HCT116 (cell line): ENCODE data around the gene S1PR3. TPM values are rescaled to one million over a fixed set of nuclear protein-coding genes. Genes with fewer than 3 reads are reported as not detected.

Source experiments
- ATAC-seq: fragments of 200-7000 bp; cut with Tn5 transposase; 2 replicates; pipeline ENCODE4 v1.9.1; 2020; ENCODE audit warnings: mild to moderate bottlenecking, moderate library complexity
- BruUV-seq: library from RNA; stranded (reverse); fragments of 400-500 nt; replicated peaks from 2 replicates; lab custom pipeline; 2021; lab: Mats Ljungman, UMichigan
- CTCF ChIA-PET: fragments of 300-600 bp; sonication (Branson Sonifier 250); formaldehyde crosslinking; loops from one replicate; lab custom pipeline; 2021; ENCODE audit warnings: antibody characterized with exemption; lab: Charles Lee
- POLR2A ChIA-PET: fragments of 300-600, 350-600 bp; sonication (Branson Sonifier 250); formaldehyde crosslinking; loops from one replicate; lab custom pipeline; 2021; ENCODE audit warnings: antibody characterized with exemption; lab: Charles Lee
- RAD21 ChIA-PET, 2 experiments: fragments of 300-600 bp; sonication (Branson Sonifier 250); formaldehyde crosslinking; loops; one replicate each; lab custom pipeline; 2023; ENCODE audit warnings: low total read pairs in 2 of 2; ENCODE audit not compliant: uncharacterized antibody in 2 of 2, unreplicated experiment in 2 of 2, low non-redundant PET in 1 of 2; lab: Charles Lee
- DNase-seq: peaks from one replicate; pipeline ENCODE4 v3.0.0-alpha.2; 2010; ENCODE audit warnings: low read depth, low spot score
- H2AFZ ChIP-seq: fragments of 200-600 bp; shearing (Covaris generic), sonication (generic); 2 replicates; pipeline ENCODE4 v1.6.1; 2017; ENCODE audit warnings: low read depth, mixed run types, mixed read lengths, antibody characterized with exemption, low read length; ENCODE audit not compliant: poor library complexity, severe bottlenecking
- H3K27ac ChIP-seq: 2 replicates; pipeline ENCODE4 v1.5.1; 2012; ENCODE audit warnings: low read depth, low read length
- H3K27me3 ChIP-seq: fragments of 200-600 bp; sonication (generic); 2 replicates; pipeline ENCODE4 v1.6.1; 2016; ENCODE audit warnings: mixed run types, low read length, mixed read lengths; ENCODE audit not compliant: insufficient read depth
- H3K36me3 ChIP-seq, 2 experiments: fragments of 200-500 bp in 1 of 2; fragments of 200-600 bp in 1 of 2; sonication (Bioruptor generic) in 1 of 2; sonication (generic) in 1 of 2; 2 replicates each; pipeline versions ENCODE4 v1.5.1 to v1.6.1; 2014 to 2016; ENCODE audit warnings: low read length in 2 of 2, inconsistent platforms in 1 of 2, mixed read lengths in 1 of 2, mixed run types in 1 of 2; ENCODE audit not compliant: insufficient read depth in 2 of 2, control insufficient read depth in 1 of 2
- H3K4me1 ChIP-seq, 2 experiments: fragments of 200-600 bp in 1 of 2; sonication (generic) in 1 of 2; 2 replicates each; pipeline versions ENCODE4 v1.5.1 to v1.6.1; 2012 to 2017; ENCODE audit warnings: low read length in 2 of 2, inconsistent platforms in 1 of 2, mild to moderate bottlenecking in 1 of 2, mixed read lengths in 1 of 2, mixed run types in 1 of 2, moderate library complexity in 1 of 2; ENCODE audit not compliant: insufficient read depth in 2 of 2, control insufficient read depth in 1 of 2
- H3K4me2 ChIP-seq: fragments of 200-600 bp; sonication (generic); 2 replicates; pipeline ENCODE4 v1.6.1; 2017; ENCODE audit warnings: mixed run types, low read length, mixed read lengths
- H3K4me3 ChIP-seq, 2 experiments: fragments of 200-600 bp in 1 of 2; sonication (generic) in 1 of 2; replicated peaks in 1 of 2; 2 replicates each; pipeline ENCODE4 v1.5.1; 2011 to 2016; ENCODE audit warnings: low read length in 2 of 2, control low read depth in 1 of 2, low read depth in 1 of 2, mild to moderate bottlenecking in 1 of 2, mixed read lengths in 1 of 2, mixed run types in 1 of 2
- H3K79me2 ChIP-seq: fragments of 200-600 bp; sonication (generic); 2 replicates; pipeline ENCODE4 v1.6.1; 2017; ENCODE audit warnings: mild to moderate bottlenecking, mixed run types, low read length, moderate library complexity, mixed read lengths; ENCODE audit not compliant: insufficient read depth
- H3K9ac ChIP-seq: fragments of 200-600 bp; sonication (generic); 2 replicates; pipeline ENCODE4 v1.6.1; 2016; ENCODE audit warnings: low read length, mixed read lengths
- H3K9me2 ChIP-seq: fragments of 200-600 bp; sonication (generic), shearing (Covaris generic); 2 replicates; pipeline ENCODE4 v1.6.1; 2017; ENCODE audit warnings: mixed run types, mild to moderate bottlenecking, moderate library complexity; ENCODE audit not compliant: insufficient read depth
- H3K9me3 ChIP-seq, 2 experiments: fragments of 200-500 bp in 1 of 2; fragments of 200-600 bp in 1 of 2; sonication (Bioruptor generic) in 1 of 2; sonication (generic) in 1 of 2; 2 replicates each; pipeline ENCODE4 v1.6.1; 2014 to 2017; ENCODE audit warnings: low read length in 2 of 2, mixed read lengths in 2 of 2, inconsistent platforms in 1 of 2, low read depth in 1 of 2, mild to moderate bottlenecking in 1 of 2, mixed run types in 1 of 2, moderate library complexity in 1 of 2; ENCODE audit not compliant: control insufficient read depth in 1 of 2, insufficient read depth in 1 of 2
- H4K20me1 ChIP-seq: fragments of 200-600 bp; sonication (generic), shearing (Covaris generic); 2 replicates; pipeline ENCODE4 v1.6.1; 2017; ENCODE audit warnings: mixed run types, mild to moderate bottlenecking, moderate library complexity; ENCODE audit not compliant: insufficient read depth
- ATF3 ChIP-seq: IDR thresholded peaks from 2 replicates; pipeline ENCODE4 v1.6.1; 2012
- CBX3 ChIP-seq: IDR thresholded peaks from 2 replicates; pipeline ENCODE4 v1.6.1; 2012; ENCODE audit warnings: low read depth
- EGR1 ChIP-seq: IDR thresholded peaks from 2 replicates; pipeline ENCODE4 v1.6.1; 2012; ENCODE audit warnings: low read depth
- ELF1 ChIP-seq: IDR thresholded peaks from 2 replicates; pipeline ENCODE4 v1.6.1; 2012; ENCODE audit warnings: low read depth, borderline replicate concordance
- EZH2 ChIP-seq: fragments of 200-600 bp; sonication (generic); IDR thresholded peaks from 2 replicates; pipeline ENCODE4 v1.6.1; 2017; ENCODE audit warnings: antibody characterized with exemption, mixed run types
- EZH2phosphoT487 ChIP-seq: fragments of 200-600 bp; IDR thresholded peaks from 2 replicates; pipeline ENCODE4 v1.6.1; 2018; ENCODE audit warnings: antibody characterized with exemption, borderline replicate concordance
- FOSL1 ChIP-seq: IDR thresholded peaks from 2 replicates; pipeline ENCODE4 v1.6.1; 2012; ENCODE audit warnings: low read depth
- MAX ChIP-seq: IDR thresholded peaks from 2 replicates; pipeline ENCODE4 v1.6.1; 2012
- POLR2A ChIP-seq: IDR thresholded peaks from 2 replicates; pipeline ENCODE4 v1.7.0; 2011; ENCODE audit warnings: borderline replicate concordance; ENCODE audit not compliant: insufficient read depth, insufficient read length; ENCODE audit errors: extremely low read depth
- POLR2AphosphoS5 ChIP-seq: IDR thresholded peaks from 2 replicates; pipeline ENCODE4 v1.6.1; 2011; ENCODE audit warnings: mild to moderate bottlenecking, low read depth, low read length, moderate library complexity
- RAD21 ChIP-seq: IDR thresholded peaks from 2 replicates; pipeline ENCODE4 v1.6.1; 2012; ENCODE audit warnings: low read depth, mild to moderate bottlenecking
- REST ChIP-seq: IDR thresholded peaks from 2 replicates; pipeline ENCODE4 v1.6.1; 2012; ENCODE audit warnings: low read depth
- SRF ChIP-seq: IDR thresholded peaks from 2 replicates; pipeline ENCODE4 v1.6.1; 2012; ENCODE audit warnings: low read depth
- TCF7L2 ChIP-seq: IDR thresholded peaks from 2 replicates; pipeline ENCODE4 v1.7.0; 2011; ENCODE audit warnings: borderline replicate concordance, inconsistent platforms; ENCODE audit not compliant: insufficient read depth, insufficient read length; ENCODE audit errors: extremely low read depth
- YY1 ChIP-seq: IDR thresholded peaks from 2 replicates; pipeline ENCODE4 v1.6.1; 2011; ENCODE audit warnings: low read length, low read depth, moderate library complexity, mild to moderate bottlenecking; ENCODE audit not compliant: insufficient replicate concordance; ENCODE audit errors: extremely low read depth
- intact Hi-C: fragments of 100-400 bp; cut with micrococcal nuclease; formaldehyde crosslinking; loops from 2 replicates; pipeline ENCODE4 v1.10.0; 2022
- total RNA-seq: library from RNA; stranded (reverse); gene quantifications from one replicate; pipeline ENCODE4 v1.2.1, GENCODE V29; 2021; ENCODE audit not compliant: unreplicated experiment

S1PR3 gene
- total RNA-seq, 1 experiment from 2014 or later = 0.07 TPM

GRCh38 chr9:88992556-88992955, 1.3 kb downstream of the S1PR3 start (continued):
- TF ChIP-seq ELF1 (no peak), EGR1 (no peak), MAX (no peak), EZH2 (no peak), RAD21 (no peak), CBX3 (no peak)

GRCh38 chr9:88993327-88993726, 2.1 kb downstream of the S1PR3 start:
- CTCF ChIA-PET = no interaction called here
- no peak for DNase-seq
- POLR2A ChIA-PET = no interaction called here
- no peaks in the 10 kb centered on the region for H3K9me3 ChIP-seq
- no peak overlapping the region for H3K27ac ChIP-seq
- RAD21 ChIA-PET = no interaction called here
- H4K20me1 ChIP-seq = no peaks in the 10 kb centered on the region
- no peaks in the 10 kb centered on the region for H3K36me3 ChIP-seq
- no peak overlapping the region for H3K4me3 ChIP-seq
- H3K4me1 ChIP-seq = no peaks in the 10 kb centered on the region
- no peak for ATAC-seq
- H3K9me2 ChIP-seq = no peaks in the 10 kb centered on the region
- no peak overlapping the region for H2AFZ ChIP-seq
- TF ChIP-seq ATF3 = no peak
- no peak for TF ChIP-seq ELF1
- no peak for TF ChIP-seq YY1
- no peak for TF ChIP-seq TCF7L2
- TF ChIP-seq EZH2phosphoT487 = no peak
- TF ChIP-seq REST = no peak
- TF ChIP-seq MAX = no peak
- TF ChIP-seq RAD21 = no peak
- TF ChIP-seq POLR2A = no peak
- TF ChIP-seq SRF = no peak
- no peak for TF ChIP-seq FOSL1
- TF ChIP-seq EGR1 = no peak
- no peak for TF ChIP-seq CBX3
- TF ChIP-seq POLR2AphosphoS5 = no peak
- TF ChIP-seq, all 23 proteins: peak for 0
- intact Hi-C loops = no loop called here
- Histone ChIP-seq H3K4me2 (no peak overlapping the region), H3K79me2 (no peaks in the 10 kb centered on the region), H3K27me3 (no peaks in the 10 kb centered on the region), H3K9ac (no peak overlapping the region)
- no TSS peak for BruUV-seq
